Calu3 (cell line): ENCODE results near the gene CYP4F8. TPM values are rescaled to one million over a fixed set of nuclear protein-coding genes. Genes with fewer than 3 reads are reported as not detected.

Experiments
- BruUV-seq: library from RNA; stranded (reverse); fragments of 400-500 nt; replicated peaks from 2 replicates; lab custom pipeline; 2021; lab: Mats Ljungman, UMichigan
- CTCF ChIA-PET: fragments of 300-600 bp; sonication (Branson Sonifier 250); formaldehyde crosslinking; loops from one replicate; lab custom pipeline; 2022; ENCODE audit warnings: antibody characterized with exemption; lab: Charles Lee
- DNase-seq: peaks from one replicate; pipeline ENCODE4 v3.0.0; 2022
- H3K27ac Mint-ChIP-seq: one replicate; pipeline ENCODE4 v1.8.0; 2022; ENCODE audit warnings: mixed read lengths; ENCODE audit not compliant: unreplicated experiment
- H3K27me3 Mint-ChIP-seq: one replicate; pipeline ENCODE4 v1.8.0; 2022; ENCODE audit warnings: mixed read lengths; ENCODE audit not compliant: unreplicated experiment
- H3K36me3 Mint-ChIP-seq: one replicate; pipeline ENCODE4 v1.8.0; 2022; ENCODE audit warnings: mild to moderate bottlenecking, moderate library complexity, mixed read lengths; ENCODE audit not compliant: insufficient read depth, unreplicated experiment
- H3K4me1 Mint-ChIP-seq: one replicate; pipeline ENCODE4 v1.8.0; 2022; ENCODE audit warnings: mild to moderate bottlenecking, low read depth, mixed read lengths; ENCODE audit not compliant: unreplicated experiment
- H3K4me3 Mint-ChIP-seq: one replicate; pipeline ENCODE4 v1.8.0; 2022; ENCODE audit warnings: mild to moderate bottlenecking, low read depth, moderate library complexity, mixed read lengths; ENCODE audit not compliant: unreplicated experiment
- H3K9me3 Mint-ChIP-seq: one replicate; pipeline ENCODE4 v1.8.0; 2022; ENCODE audit warnings: low read depth, mixed read lengths; ENCODE audit not compliant: unreplicated experiment
- CTCF ChIP-seq: fragments of 200-600 bp; IDR thresholded peaks from one replicate; pipeline ENCODE4 v1.8.0; 2022; ENCODE audit warnings: antibody characterized with exemption; ENCODE audit not compliant: unreplicated experiment
- intact Hi-C: fragments of 100-400 bp; cut with micrococcal nuclease; formaldehyde crosslinking; loops from one replicate; pipeline ENCODE4 v1.10.0; 2022; ENCODE audit not compliant: unreplicated experiment
- total RNA-seq: library from RNA; stranded (reverse); gene quantifications from 2 replicates; pipeline ENCODE4 v1.2.3, GENCODE V29; 2022

CYP4F8 gene
- total RNA-seq, 1 experiment from 2014 or later, result not detected

- peaks cover 4% of the 10 kb centered on the region for H3K27me3 Mint-ChIP-seq
- DNase-seq, result no peak
- H3K27ac Mint-ChIP-seq, result no peak overlapping the region
- H3K4me3 Mint-ChIP-seq, result no peak overlapping the region
- TF ChIP-seq CTCF, result no peak
- no peaks in the 10 kb centered on the region for H3K36me3 Mint-ChIP-seq
- no TSS peak for BruUV-seq
- peaks cover 23% of the 10 kb centered on the region for H3K4me1 Mint-ChIP-seq
- intact Hi-C loops, result no loop called here
- CTCF ChIA-PET, result no interaction called here
- peaks cover 4% of the 10 kb centered on the region for H3K9me3 Mint-ChIP-seq
Observed at GRCh38 chr19:15671891-15672579, 57.0 kb downstream of the CYP4F8 start.

- peaks cover 10% of the 10 kb centered on the region for H3K27me3 Mint-ChIP-seq
- TF ChIP-seq CTCF, result no peak
- no peaks in the 10 kb centered on the region for H3K36me3 Mint-ChIP-seq
- DNase-seq, result peak; percentile 86
- CTCF ChIA-PET, result no interaction called here
- peaks cover 6% of the 10 kb centered on the region for H3K9me3 Mint-ChIP-seq
- peak within 1 kb of the TSS; percentile 60 for H3K27ac Mint-ChIP-seq
- intact Hi-C loops, result no loop called here
- H3K4me3 Mint-ChIP-seq, result peak within 1 kb of the TSS; percentile 44
- peaks cover 23% of the 10 kb centered on the region for H3K4me1 Mint-ChIP-seq
- no TSS peak for BruUV-seq
Observed at GRCh38 chr19:15672580-15673175, 57.7 kb downstream of the CYP4F8 start, which contains the start of gene CYP4F12. Gene CYP4F12 (plus strand): TSS chr19:15673087. CDS start chr19:15673530, 443 bp downstream.

GRCh38 chr19:15673176-15673654 lies 58.2 kb downstream of the CYP4F8 start:
- Mint-ChIP-seq H3K27me3 (peaks cover 16% of the 10 kb centered on the region), H3K36me3 (no peaks in the 10 kb centered on the region), H3K9me3 (peaks cover 10% of the 10 kb centered on the region), H3K27ac (peak overlapping the region; percentile 60), H3K4me1 (peaks cover 23% of the 10 kb centered on the region), H3K4me3 (peak overlapping the region; percentile 44)
- BruUV-seq, result no TSS peak
- intact Hi-C loops, result no loop called here
- no peak for TF ChIP-seq CTCF
- DNase-seq, result peak; percentile 2
- CTCF ChIA-PET, result no interaction called here

GRCh38 chr19:15675560-15675959 lies 60.5 kb downstream of the CYP4F8 start:
- H3K9me3 Mint-ChIP-seq, result peaks cover 10% of the 10 kb centered on the region
- no peaks in the 10 kb centered on the region for H3K36me3 Mint-ChIP-seq
- intact Hi-C loops, result no loop called here
- TF ChIP-seq CTCF, result no peak
- peaks cover 23% of the 10 kb centered on the region for H3K4me1 Mint-ChIP-seq
- no peak overlapping the region for H3K4me3 Mint-ChIP-seq
- CTCF ChIA-PET, result interaction anchor here (0.7 kb wide), 1 partner anchor 9 kb away, joined by 3 read pairs; no protein-coding TSS in a partner anchor
- peaks cover 19% of the 10 kb centered on the region for H3K27me3 Mint-ChIP-seq
- DNase-seq, result no peak
- no TSS peak for BruUV-seq
- no peak overlapping the region for H3K27ac Mint-ChIP-seq
